CD4-positive, alpha-beta T cell treated with Interferon alpha-2 for 1 hour (primary cell): ENCODE data around the gene RASL10A.
"Not testable (repeated sequence)": the region's sequence is repeated elsewhere in the genome, so short reads cannot be mapped to it uniquely, and the experiment has no call there.

Experiments used
- DNase-seq, 2 donors: peaks; one replicate each; pipeline ENCODE4 v3.0.0-alpha.2; 2020 to 2022

Gene RASL10A

GRCh38 chr22:29315286-29316140, at the start of gene RASL10A:
TSS of gene RASL10A (minus strand) at chr22:29315697. CDS start at chr22:29315246, 451 bp downstream.
- DNase-seq = no peak

- DNase-seq = no peak
Measured at GRCh38 chr22:29359469-29359868, 44.0 kb upstream of the RASL10A start.

- DNase-seq = not testable (repeated sequence)
Measured at GRCh38 chr22:29357193-29357890, 41.8 kb upstream of the RASL10A start.

- no peak for DNase-seq
Measured at GRCh38 chr22:29353860-29354259, 38.4 kb upstream of the RASL10A start.

GRCh38 chr22:29353286-29353685, 37.8 kb upstream of the RASL10A start:
- DNase-seq = no peak

GRCh38 chr22:29352778-29353177, 37.3 kb upstream of the RASL10A start:
- no peak for DNase-seq

GRCh38 chr22:29351891-29352290, 36.4 kb upstream of the RASL10A start:
- DNase-seq = no peak

- no peak for DNase-seq
Measured at GRCh38 chr22:29351042-29351441, 35.5 kb upstream of the RASL10A start.

GRCh38 chr22:29348956-29349355, 33.5 kb upstream of the RASL10A start:
- no peak for DNase-seq

GRCh38 chr22:29348041-29348440, 32.5 kb upstream of the RASL10A start:
- no peak for DNase-seq

GRCh38 chr22:29346659-29347058, 31.2 kb upstream of the RASL10A start:
- no peak for DNase-seq

- no peak for DNase-seq
Measured at GRCh38 chr22:29345932-29346331, 30.4 kb upstream of the RASL10A start.

GRCh38 chr22:29344889-29345288, 29.4 kb upstream of the RASL10A start:
- not testable (repeated sequence) for DNase-seq

GRCh38 chr22:29344137-29344536, 28.6 kb upstream of the RASL10A start:
- no peak for DNase-seq

GRCh38 chr22:29343313-29343805, 27.9 kb upstream of the RASL10A start:
- DNase-seq = no peak

GRCh38 chr22:29342577-29343312, 27.2 kb upstream of the RASL10A start:
- DNase-seq = no peak

- no peak for DNase-seq
Measured at GRCh38 chr22:29342177-29342576, 26.7 kb upstream of the RASL10A start.

- DNase-seq = no peak
Measured at GRCh38 chr22:29341849-29342127, 26.3 kb upstream of the RASL10A start.

GRCh38 chr22:29341056-29341848, 25.8 kb upstream of the RASL10A start:
- DNase-seq = no peak

GRCh38 chr22:29340566-29340965, 25.1 kb upstream of the RASL10A start:
- no peak for DNase-seq

- no peak for DNase-seq
Measured at GRCh38 chr22:29339381-29340235, 24.1 kb upstream of the RASL10A start.

- DNase-seq = no peak
Measured at GRCh38 chr22:29338398-29338797, 22.9 kb upstream of the RASL10A start.
